GM23248 (cell line): ENCODE measurements around the gene FURIN.

Source experiments
- EZH2 ChIP-seq: fragments of 200-600 bp; sonication (generic); IDR thresholded peaks from 2 replicates; pipeline ENCODE4 v1.6.1; 2018; ENCODE audit warnings: antibody characterized with exemption, mild to moderate bottlenecking; ENCODE audit not compliant: insufficient read depth, poor library complexity, severe bottlenecking
- EZH2phosphoT487 ChIP-seq: fragments of 200-600 bp; sonication (generic); IDR thresholded peaks from 2 replicates; pipeline ENCODE4 v1.6.1; 2018; ENCODE audit warnings: antibody characterized with exemption, moderate library complexity, mild to moderate bottlenecking, low read depth; ENCODE audit not compliant: insufficient read depth

GRCh38 chr15:90844696-90845095, 23.7 kb upstream of the FURIN start:
- no peak for TF ChIP-seq EZH2
- TF ChIP-seq EZH2phosphoT487 = no peak
